ENCODE results near the gene GLT8D1.

DNA sequence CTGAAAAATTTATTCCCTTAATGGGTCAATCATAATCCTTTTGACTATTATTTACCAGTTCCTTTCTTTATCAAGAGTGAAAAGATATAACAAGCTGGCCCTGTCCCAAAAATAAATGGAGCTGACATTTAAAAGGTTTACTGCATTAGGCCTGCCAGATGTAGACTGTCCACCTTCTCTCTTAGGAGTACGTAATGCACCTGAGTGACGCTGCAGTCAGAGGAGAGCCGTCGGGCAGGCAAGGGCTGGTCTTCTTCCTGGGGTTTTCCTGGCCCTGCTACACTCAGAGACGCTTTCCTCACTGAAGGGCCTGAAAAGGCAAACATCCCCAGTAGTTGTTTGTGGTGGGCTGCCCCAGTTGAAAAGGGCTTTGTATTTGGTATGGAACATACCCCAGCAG lies 37.6 kb upstream of the GLT8D1 start:
- TF ChIP-seq, protein P1, sequence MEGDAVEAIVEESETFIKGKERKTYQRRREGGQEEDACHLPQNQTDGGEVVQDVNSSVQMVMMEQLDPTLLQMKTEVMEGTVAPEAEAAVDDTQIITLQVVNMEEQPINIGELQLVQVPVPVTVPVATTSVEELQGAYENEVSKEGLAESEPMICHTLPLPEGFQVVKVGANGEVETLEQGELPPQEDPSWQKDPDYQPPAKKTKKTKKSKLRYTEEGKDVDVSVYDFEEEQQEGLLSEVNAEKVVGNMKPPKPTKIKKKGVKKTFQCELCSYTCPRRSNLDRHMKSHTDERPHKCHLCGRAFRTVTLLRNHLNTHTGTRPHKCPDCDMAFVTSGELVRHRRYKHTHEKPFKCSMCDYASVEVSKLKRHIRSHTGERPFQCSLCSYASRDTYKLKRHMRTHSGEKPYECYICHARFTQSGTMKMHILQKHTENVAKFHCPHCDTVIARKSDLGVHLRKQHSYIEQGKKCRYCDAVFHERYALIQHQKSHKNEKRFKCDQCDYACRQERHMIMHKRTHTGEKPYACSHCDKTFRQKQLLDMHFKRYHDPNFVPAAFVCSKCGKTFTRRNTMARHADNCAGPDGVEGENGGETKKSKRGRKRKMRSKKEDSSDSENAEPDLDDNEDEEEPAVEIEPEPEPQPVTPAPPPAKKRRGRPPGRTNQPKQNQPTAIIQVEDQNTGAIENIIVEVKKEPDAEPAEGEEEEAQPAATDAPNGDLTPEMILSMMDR (IDR thresholded peaks at IDR 0.05; ENCODE audit: low read depth, low read length), result no peak
- TF ChIP-seq EZH2phosphoT487 (IDR thresholded peaks at IDR 0.05; ENCODE audit: low read depth), result no peak

Data from OCI-LY3 (cell line).